Muscle layer of colon (tissue), 2 donors: ENCODE data around the gene ATP1A2.

Experiments used
- H3K27ac ChIP-seq: one replicate; pipeline ENCODE4 v1.7.0; 2013; ENCODE audit warnings: low read depth, mild to moderate bottlenecking, low read length, moderate library complexity
- H3K27me3 ChIP-seq, 2 donors: one replicate each; pipeline ENCODE4 v1.7.0; 2013; ENCODE audit warnings: low read length in 2 of 2, mild to moderate bottlenecking in 2 of 2; ENCODE audit not compliant: insufficient read depth in 2 of 2, control insufficient read depth in 1 of 2
- H3K36me3 ChIP-seq: one replicate; pipeline ENCODE4 v1.7.0; 2013; ENCODE audit warnings: mild to moderate bottlenecking, low read length; ENCODE audit not compliant: insufficient read depth
- H3K4me1 ChIP-seq: one replicate; pipeline ENCODE4 v1.7.0; 2013; ENCODE audit warnings: mild to moderate bottlenecking, low read length; ENCODE audit not compliant: insufficient read depth
- H3K4me3 ChIP-seq, 2 donors: one replicate each; pipeline ENCODE4 v1.7.0; 2013; ENCODE audit warnings: low read length in 2 of 2, low read depth in 1 of 2, mild to moderate bottlenecking in 1 of 2, moderate library complexity in 1 of 2
- H3K9ac ChIP-seq: one replicate; pipeline ENCODE4 v1.7.0; 2013; ENCODE audit warnings: low read length
- H3K9me3 ChIP-seq: one replicate; pipeline ENCODE4 v1.7.0; 2013; ENCODE audit warnings: mild to moderate bottlenecking, low read length
- donor health status: abdominal sarcoma.
- donor health status: Adenocarcinoma of cecum.

Gene ATP1A2

DNA sequence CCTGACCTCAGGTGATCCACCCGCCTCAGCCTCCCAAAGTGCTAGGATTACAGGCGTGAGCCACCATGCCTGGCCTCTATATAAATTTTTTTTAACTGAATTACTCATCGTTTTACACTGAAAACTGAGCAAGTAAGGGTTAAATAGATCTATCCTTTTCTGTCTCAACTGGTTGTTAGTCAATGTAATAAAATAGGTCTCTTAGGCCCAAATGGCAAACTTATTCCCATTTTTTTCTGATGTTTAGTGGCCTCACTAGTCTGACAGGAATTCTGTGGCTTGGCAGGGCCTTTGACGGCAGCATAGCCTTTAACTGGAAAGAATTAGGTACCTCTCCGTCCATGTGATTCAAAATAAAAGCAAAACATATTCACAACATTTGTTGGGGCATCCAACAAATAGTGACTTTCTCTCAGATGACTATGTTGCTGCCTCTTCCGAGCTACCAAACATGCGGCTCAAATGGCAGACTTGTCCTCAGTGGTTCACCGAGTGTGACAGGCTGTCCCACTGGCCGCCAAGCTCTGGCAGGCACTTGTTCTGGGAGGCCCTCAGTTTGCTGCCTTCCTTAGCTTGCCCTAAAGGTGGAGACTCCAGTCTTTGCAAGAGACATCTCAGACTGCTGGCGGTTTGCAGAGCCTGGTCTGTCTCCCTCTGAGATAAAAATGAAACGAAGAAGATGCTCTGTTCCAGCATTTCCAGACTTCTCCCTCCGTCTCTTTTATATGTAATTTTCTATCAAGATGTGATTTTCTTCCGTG lies 53.2 kb downstream of the ATP1A2 start:
- H3K9ac ChIP-seq, result no peak overlapping the region

DNA sequence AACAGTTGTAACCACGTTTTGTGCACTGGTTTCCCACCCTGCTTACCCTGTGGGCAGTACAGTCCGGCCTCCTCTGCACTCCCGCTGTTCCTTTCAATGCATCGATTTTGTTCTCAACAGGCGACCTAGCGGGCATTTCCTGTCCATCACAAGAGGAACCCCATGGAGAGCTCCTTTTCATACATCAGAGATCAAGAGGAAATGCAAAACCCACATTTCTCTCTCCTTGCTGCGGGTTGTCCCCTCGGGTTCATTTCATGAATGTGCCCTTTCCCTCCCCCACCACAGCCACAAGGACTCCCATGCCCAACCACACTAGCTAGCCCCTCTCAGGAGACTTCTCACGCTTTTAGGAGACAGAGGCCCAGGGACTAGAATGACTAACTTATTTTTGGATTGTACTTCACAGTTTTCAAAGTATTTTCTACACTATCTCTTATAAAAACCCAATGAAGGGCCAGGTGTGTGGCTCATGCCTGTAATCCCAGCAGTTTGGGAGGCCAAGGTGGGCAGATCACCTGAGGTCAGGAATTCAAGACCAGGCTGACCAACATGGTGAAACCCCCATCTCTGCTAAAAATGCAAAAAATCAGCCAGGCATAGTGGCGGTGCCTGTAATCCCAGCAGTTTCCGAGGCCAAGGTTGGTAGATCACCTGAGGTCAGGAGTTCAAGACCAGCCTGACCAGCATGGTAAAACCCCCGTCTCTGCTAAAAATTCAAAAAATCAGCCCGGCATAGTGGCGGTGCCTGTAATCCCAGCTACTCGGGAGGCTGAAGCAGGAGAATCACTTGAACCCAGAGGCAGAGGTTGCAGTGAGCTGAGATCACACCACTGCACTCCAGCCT lies 54.2 kb downstream of the ATP1A2 start:
- Histone ChIP-seq H3K36me3 (no peaks in the 10 kb centered on the region), H3K9me3 (no peaks in the 10 kb centered on the region), H3K4me3 (no peak overlapping the region), H3K27me3 (no peaks in the 10 kb centered on the region), H3K4me1 (no peaks in the 10 kb centered on the region), H3K9ac (no peak overlapping the region), H3K27ac (no peak overlapping the region)

More for the DNA sequence above, 53.2 kb downstream of the ATP1A2 start:
- no peak overlapping the region for H3K27ac ChIP-seq
- H3K27me3 ChIP-seq, result no peaks in the 10 kb centered on the region
- H3K9me3 ChIP-seq, result no peaks in the 10 kb centered on the region
- H3K4me1 ChIP-seq, result no peaks in the 10 kb centered on the region
- no peaks in the 10 kb centered on the region for H3K36me3 ChIP-seq
- no peak overlapping the region for H3K4me3 ChIP-seq

GRCh38 chr1:160171354-160171753 lies 55.8 kb downstream of the ATP1A2 start:
- Histone ChIP-seq H3K4me1 (no peaks in the 10 kb centered on the region), H3K27ac (no peak overlapping the region), H3K4me3 (no peak overlapping the region), H3K36me3 (no peaks in the 10 kb centered on the region), H3K9me3 (no peaks in the 10 kb centered on the region), H3K9ac (no peak overlapping the region), H3K27me3 (no peaks in the 10 kb centered on the region)

GRCh38 chr1:160171980-160172379 lies 56.4 kb downstream of the ATP1A2 start:
- no peaks in the 10 kb centered on the region for H3K4me1 ChIP-seq
- H3K4me3 ChIP-seq, result no peak overlapping the region
- no peaks in the 10 kb centered on the region for H3K27me3 ChIP-seq
- H3K36me3 ChIP-seq, result no peaks in the 10 kb centered on the region
- H3K9ac ChIP-seq, result no peak overlapping the region
- H3K27ac ChIP-seq, result no peak overlapping the region
- no peaks in the 10 kb centered on the region for H3K9me3 ChIP-seq

GRCh38 chr1:160177231-160177630 lies 61.7 kb downstream of the ATP1A2 start:
- H3K27me3 ChIP-seq, result no peaks in the 10 kb centered on the region

DNA sequence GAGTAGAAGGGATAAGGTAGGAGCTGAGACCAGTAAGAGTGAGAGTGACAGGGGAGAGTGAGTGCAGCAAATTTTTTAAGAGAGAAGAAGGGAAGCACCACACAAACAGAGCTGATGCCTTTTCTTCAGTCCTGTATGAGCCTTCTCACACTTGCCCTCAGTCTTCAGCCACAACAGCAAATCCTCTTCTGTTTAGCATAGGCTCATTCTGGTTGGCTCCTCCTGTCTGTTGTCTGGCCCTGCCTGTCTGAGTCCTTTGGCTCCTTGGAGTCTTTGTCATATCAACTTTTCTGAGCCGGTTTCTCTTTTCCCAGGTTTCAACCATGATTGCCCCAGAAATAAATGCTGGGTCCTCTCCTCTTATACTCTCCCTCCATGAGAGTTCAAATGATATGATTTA lies 62.1 kb downstream of the ATP1A2 start:
- no peak overlapping the region for H3K27ac ChIP-seq
- H3K9ac ChIP-seq, result no peak overlapping the region
- H3K4me1 ChIP-seq, result no peaks in the 10 kb centered on the region

More at GRCh38 chr1:160177231-160177630, 61.7 kb downstream of the ATP1A2 start:
- H3K36me3 ChIP-seq, result no peaks in the 10 kb centered on the region
- H3K9me3 ChIP-seq, result no peaks in the 10 kb centered on the region
- no peak overlapping the region for H3K4me3 ChIP-seq
- no peak overlapping the region for H3K9ac ChIP-seq
- H3K27ac ChIP-seq, result no peak overlapping the region
- no peaks in the 10 kb centered on the region for H3K4me1 ChIP-seq

GRCh38 chr1:160178731-160179130 lies 63.2 kb downstream of the ATP1A2 start:
- no peak overlapping the region for H3K9ac ChIP-seq
- no peak overlapping the region for H3K27ac ChIP-seq

More for the DNA sequence above, 62.1 kb downstream of the ATP1A2 start:
- Histone ChIP-seq H3K27me3 (no peaks in the 10 kb centered on the region), H3K36me3 (no peaks in the 10 kb centered on the region), H3K9me3 (no peaks in the 10 kb centered on the region), H3K4me3 (no peak overlapping the region)

DNA sequence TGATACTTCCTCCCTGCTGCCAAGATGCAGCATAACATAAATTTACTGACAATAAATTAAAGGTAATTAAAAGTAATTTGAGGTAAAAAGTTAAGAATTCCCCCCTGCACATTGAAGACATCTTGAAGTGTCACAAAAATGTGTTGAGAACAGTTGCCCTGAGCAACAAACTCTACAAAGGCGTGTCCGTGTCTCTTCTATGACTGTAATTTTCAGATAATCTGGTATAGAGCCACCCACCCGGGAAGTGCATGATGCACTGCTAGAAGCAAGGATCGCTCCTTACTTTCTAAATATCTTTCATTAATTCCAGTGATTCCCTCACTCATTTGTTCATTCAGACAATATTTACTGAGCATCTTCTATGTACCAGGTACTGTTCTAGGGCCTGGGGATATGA lies 63.8 kb downstream of the ATP1A2 start:
- Histone ChIP-seq H3K27ac (no peak overlapping the region), H3K4me1 (no peaks in the 10 kb centered on the region), H3K4me3 (no peak overlapping the region), H3K36me3 (no peaks in the 10 kb centered on the region), H3K27me3 (no peaks in the 10 kb centered on the region), H3K9me3 (no peaks in the 10 kb centered on the region), H3K9ac (no peak overlapping the region)

More at GRCh38 chr1:160178731-160179130, 63.2 kb downstream of the ATP1A2 start:
- Histone ChIP-seq H3K4me1 (no peaks in the 10 kb centered on the region), H3K27me3 (no peaks in the 10 kb centered on the region), H3K36me3 (no peaks in the 10 kb centered on the region), H3K4me3 (no peak overlapping the region), H3K9me3 (no peaks in the 10 kb centered on the region)

GRCh38 chr1:160186246-160186645 lies 70.7 kb downstream of the ATP1A2 start:
- H3K27me3 ChIP-seq, result no peaks in the 10 kb centered on the region
- peaks cover 16% of the 10 kb centered on the region for H3K4me1 ChIP-seq
- no peaks in the 10 kb centered on the region for H3K36me3 ChIP-seq
- no peak overlapping the region for H3K9ac ChIP-seq
- no peak overlapping the region for H3K27ac ChIP-seq
- no peaks in the 10 kb centered on the region for H3K9me3 ChIP-seq
- H3K4me3 ChIP-seq, result no peak overlapping the region

DNA sequence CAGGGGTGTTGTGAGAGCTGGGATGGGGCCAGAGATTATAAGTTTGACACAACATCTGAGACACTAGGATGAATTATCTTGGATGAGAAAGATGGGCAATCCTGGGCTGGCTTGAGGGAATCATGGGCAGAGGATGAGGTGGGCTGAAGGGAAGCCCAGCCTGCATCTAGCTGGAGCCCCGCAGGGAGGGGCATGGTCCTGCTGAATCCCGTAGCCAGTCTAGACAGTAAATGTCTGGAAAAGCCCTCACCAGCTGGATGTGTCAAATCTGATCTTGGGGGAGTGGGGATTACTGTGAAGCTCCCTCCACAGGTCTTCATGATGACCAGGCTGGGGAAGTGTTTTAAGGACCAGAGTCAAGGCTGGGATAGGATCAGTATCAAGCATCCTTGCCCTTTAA lies 71.2 kb downstream of the ATP1A2 start:
- Histone ChIP-seq H3K27me3 (no peaks in the 10 kb centered on the region), H3K4me3 (no peak overlapping the region), H3K9me3 (no peaks in the 10 kb centered on the region), H3K36me3 (no peaks in the 10 kb centered on the region), H3K27ac (no peak overlapping the region), H3K9ac (no peak overlapping the region), H3K4me1 (peaks cover 16% of the 10 kb centered on the region)

- H3K27me3 ChIP-seq, result no peaks in the 10 kb centered on the region
Observed at GRCh38 chr1:160187407-160187806, 71.8 kb downstream of the ATP1A2 start.

More at GRCh38 chr1:160187407-160187806, 71.8 kb downstream of the ATP1A2 start:
- H3K36me3 ChIP-seq, result no peaks in the 10 kb centered on the region
- no peak overlapping the region for H3K27ac ChIP-seq
- H3K9me3 ChIP-seq, result no peaks in the 10 kb centered on the region
- no peak overlapping the region for H3K9ac ChIP-seq
- no peak overlapping the region for H3K4me3 ChIP-seq
- peaks cover 17% of the 10 kb centered on the region for H3K4me1 ChIP-seq
